HepG2 (cell line): ENCODE measurements around the gene HSDL2. TPM values are rescaled to one million over a fixed set of nuclear protein-coding genes. Genes with fewer than 3 reads are reported as not detected.
A peak's percentile ranks its signal among the peaks of the same experiment; 100 is the strongest.

Experiments
- CREB1 ChIP-seq, 2 experiments: fragments of 450-650 bp in 1 of 2; IDR thresholded peaks; 2 replicates each; pipeline ENCODE4 v1.6.1; 2016 to 2017; ENCODE audit warnings: control low read depth in 1 of 2, mild to moderate bottlenecking in 1 of 2, missing compliant biosample characterization in 1 of 2, missing genetic modification characterization in 1 of 2
- FOXC1 ChIP-seq: sonication (generic); formaldehyde crosslinking; IDR thresholded peaks from 2 replicates; pipeline ENCODE4 v1.8.0; 2022; ENCODE audit warnings: mild to moderate bottlenecking, missing genetic modification reagents, borderline replicate concordance
- HNF4G ChIP-seq, 2 experiments: sonication (generic) in 1 of 2; formaldehyde crosslinking in 1 of 2; IDR thresholded peaks; 2 replicates each; pipeline versions ENCODE4 v1.4.0 to v1.6.1; 2011 to 2020; ENCODE audit warnings: borderline replicate concordance in 2 of 2, low read depth in 2 of 2, mild to moderate bottlenecking in 2 of 2, low read length in 1 of 2, missing genetic modification reagents in 1 of 2, moderate library complexity in 1 of 2
- LCORL ChIP-seq, 2 experiments: fragments of 450-650 bp in 1 of 2; sonication (generic) in 1 of 2; formaldehyde crosslinking in 1 of 2; IDR thresholded peaks; 2 replicates each; pipeline versions ENCODE4 v1.5.0 to v1.6.1; 2017 to 2020; ENCODE audit warnings: antibody characterized with exemption in 1 of 2, missing genetic modification reagents in 1 of 2
- NCOR1 ChIP-seq: fragments of 200-600 bp; sonication (generic); IDR thresholded peaks from 2 replicates; pipeline ENCODE4 v1.7.0; 2017; ENCODE audit warnings: antibody characterized with exemption, low read length, borderline replicate concordance
- PAXIP1 ChIP-seq: sonication (generic); formaldehyde crosslinking; conservative IDR thresholded peaks from 2 replicates; pipeline ENCODE4 v1.4.0; 2020; ENCODE audit warnings: mild to moderate bottlenecking, missing genetic modification reagents, moderate library complexity
- PPARG ChIP-seq: conservative IDR thresholded peaks from 2 replicates; pipeline ENCODE4 v1.6.1; 2016; ENCODE audit warnings: missing biosample characterization, missing genetic modification reagents
- SOX13 ChIP-seq, 3 experiments: fragments of 450-650 bp in 1 of 3; sonication (generic) in 1 of 3; formaldehyde crosslinking in 1 of 3; IDR thresholded peaks in 2 of 3; conservative IDR thresholded peaks in 1 of 3; 2 replicates each; pipeline versions ENCODE4 v1.5.0 to v1.6.1; 2016 to 2020; ENCODE audit warnings: antibody characterized with exemption in 1 of 3, mild to moderate bottlenecking in 1 of 3, missing compliant biosample characterization in 1 of 3, missing genetic modification reagents in 1 of 3, moderate library complexity in 1 of 3
- ZNF547 ChIP-seq: sonication (generic); formaldehyde crosslinking; IDR thresholded peaks from 2 replicates; pipeline ENCODE4 v1.5.1; 2020; ENCODE audit warnings: mild to moderate bottlenecking, missing genetic modification reagents
- ZNF776 ChIP-seq: sonication (generic); formaldehyde crosslinking; IDR thresholded peaks from 2 replicates; pipeline ENCODE4 v1.4.0; 2020; ENCODE audit warnings: mild to moderate bottlenecking, missing genetic modification reagents
- ZNF784 ChIP-seq: sonication (generic); formaldehyde crosslinking; IDR thresholded peaks from 2 replicates; pipeline ENCODE4 v1.5.1; 2020; ENCODE audit warnings: missing genetic modification reagents, mild to moderate bottlenecking, borderline replicate concordance
- polyA plus RNA-seq, 8 experiments: library from polyadenylated mRNA; depleted of rRNA in 3 of 8; stranded (reverse) in 7 of 8; unstranded in 1 of 8; fragments of >200 nt; fragmentation: Illumina TruSeq in 4 of 8; extraction: Trizol in 4 of 8; gene quantifications; 2 replicates each; pipeline versions ENCODE4 v1.2.1 to v1.2.3, GENCODE V29; 2011 to 2016; ENCODE audit warnings: low read depth in 4 of 8, missing spikeins in 1 of 8, mixed read lengths in 1 of 8; ENCODE audit not compliant: insufficient read depth in 1 of 8
- total RNA-seq, 5 experiments: library from RNA; depleted of rRNA; stranded (reverse); fragments of >200 nt; fragmentation: Illumina TruSeq; extraction: Trizol; gene quantifications; 2 replicates each; pipeline ENCODE4 v1.2.3, GENCODE V29; 2016; ENCODE audit warnings: low read depth in 1 of 5

HSDL2 gene
- total and polyA plus RNA-seq, 2 of the 13 experiments (the other 11 are each of a cell fraction or from before 2014, with no cell fraction given) = 55.3 to 80.2 TPM

GRCh38 chr9:112337547-112337946, 42.4 kb upstream of the HSDL2 start (continued):
- TF ChIP-seq PAXIP1 (CRISPR knock-in tag) (peak; percentile 92), ZNF784 (CRISPR knock-in tag) (no peak), HNF4G (IDR thresholded peaks at IDR 0.05; ENCODE audit: borderline replicate concordance, low read depth, low read length) (peak; percentile 84; the same call in 1 of the 2 replicates), HNF4G (CRISPR knock-in tag; IDR thresholded peaks at IDR 0.05; ENCODE audit: borderline replicate concordance, low read depth) (no peak), LCORL (IDR thresholded peaks at IDR 0.05) (no peak), LCORL (CRISPR knock-in tag; IDR thresholded peaks at IDR 0.05) (0 out of 2 replicates have a peak, but pooled peaks have one; percentile 27), CREB1 (IDR thresholded peaks at IDR 0.05) (no peak), CREB1 (CRISPR knock-in tag; IDR thresholded peaks at IDR 0.05) (0 out of 2 replicates have a peak, but pooled peaks have one; percentile 34), NCOR1 (peak; percentile 57; the same call in 1 of the 2 replicates), ZNF776 (CRISPR knock-in tag) (no peak), SOX13 (IDR thresholded peaks at IDR 0.05) (no peak), SOX13 (CRISPR knock-in tag; conservative IDR thresholded peaks at IDR 0.05 in 1 of 2, IDR thresholded peaks at IDR 0.05 in 1 of 2) (peak in 1 of 2 experiments; percentile 46; a peak in 1 of 4 replicates), FOXC1 (CRISPR knock-in tag) (no peak), ZNF547 (no peak), PPARG (CRISPR knock-in tag) (0 out of 2 replicates have a peak, but pooled peaks have one; percentile 44)
